Bladder microvascular endothelial cell (primary cell): ENCODE measurements around the gene POC1B. TPM values are rescaled to one million over a fixed set of nuclear protein-coding genes. Genes with fewer than 3 reads are reported as not detected.

Source experiments
- total RNA-seq: library from RNA; depleted of rRNA; stranded (reverse); fragments of >200 nt; gene quantifications from 2 replicates; pipeline ENCODE4 v1.2.3, GENCODE V29; 2014

POC1B gene
- total RNA-seq = 18.1 and 20.1 TPM in 2 replicates

GRCh38 chr12:89525824-89526770 is at the start of gene POC1B:
Gene POC1B, minus strand, starts transcription at chr12:89526047. Its CDS starts 152 bp downstream, at chr12:89525895.

DNA sequence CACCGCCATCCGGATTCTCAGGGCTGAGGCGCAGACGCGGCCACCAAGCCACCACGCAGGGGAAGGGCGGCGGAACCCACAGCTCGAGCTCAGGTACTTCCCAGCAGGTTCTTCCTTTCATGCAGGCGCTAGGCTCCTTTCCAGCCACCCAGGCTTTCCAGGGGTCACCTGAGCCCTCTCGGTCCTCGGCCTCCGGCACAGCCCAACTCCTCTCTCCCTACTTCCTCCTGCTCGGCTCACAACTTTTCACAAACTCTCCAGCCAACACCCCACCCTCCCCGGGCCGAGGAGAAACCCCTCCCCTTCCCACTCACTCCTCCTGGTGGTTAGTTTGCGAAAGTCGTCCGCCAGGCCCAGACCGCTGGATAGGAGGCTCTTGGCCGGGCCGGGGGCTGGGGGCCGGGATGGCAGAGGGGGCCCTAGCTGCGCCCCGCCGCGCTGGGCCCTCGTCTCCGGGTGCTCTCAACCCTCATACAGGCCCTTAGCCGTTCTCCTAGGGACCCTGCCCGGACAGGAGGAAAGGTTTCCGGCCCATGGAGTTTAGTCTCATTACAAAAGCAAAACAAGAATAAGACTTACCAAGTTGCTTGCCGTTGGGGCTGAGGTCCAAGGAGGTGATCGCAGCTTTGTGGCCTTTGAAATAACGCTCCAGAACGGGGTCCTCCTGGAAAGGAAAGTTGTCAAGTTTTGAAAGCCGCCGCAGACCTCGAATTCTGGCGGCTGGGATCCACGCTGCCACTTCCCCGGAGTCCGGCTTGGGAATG is 1.1 kb downstream of the POC1B start, which contains the start of gene GALNT4:
TSS of gene GALNT4 (minus strand) at position 256 of the 764 bp plus-strand sequence. CDS start at position 9, 247 bp downstream.

Other genes with a start within 250 kb of the POC1B start
- gene DUSP6, start 173.5 kb downstream of the POC1B start, total RNA-seq = 113 and 242 TPM in 2 replicates
- 14.0 and 14.2 TPM in 2 replicates for gene GALNT4, start 1.3 kb downstream of the POC1B start, total RNA-seq
- gene ATP2B1, start 182.8 kb upstream of the POC1B start, total RNA-seq = 12.8 and 32.9 TPM in 2 replicates